ENCODE data around the gene FADS6. TPM values are rescaled to one million over a fixed set of nuclear protein-coding genes. Genes with fewer than 3 reads are reported as not detected.
A peak's percentile ranks its signal among the peaks of the same experiment; 100 is the strongest.

FADS6 gene
- 1.4 TPM for total RNA-seq

- ATAC-seq, result peak; percentile 50
Measured at GRCh38 chr17:74892974-74893911, at the start of gene FADS6. TSS of gene FADS6 (minus strand) at chr17:74893633. CDS start at chr17:74893595, 38 bp downstream.

GRCh38 chr17:74941128-74941725 lies 47.8 kb upstream of the FADS6 start:
- no peak for ATAC-seq

- ATAC-seq, result no peak
Measured at GRCh38 chr17:74939534-74939933, 46.1 kb upstream of the FADS6 start.

GRCh38 chr17:74938194-74938950 lies 44.9 kb upstream of the FADS6 start:
- ATAC-seq, result no peak

- peak; percentile 45 for ATAC-seq
Measured at GRCh38 chr17:74937064-74938051, 43.9 kb upstream of the FADS6 start.

GRCh38 chr17:74936470-74936799 lies 43.0 kb upstream of the FADS6 start:
- peak; percentile 54 for ATAC-seq

GRCh38 chr17:74935585-74936469 lies 42.4 kb upstream of the FADS6 start, which contains the start of gene OTOP3:
TSS of gene OTOP3 (plus strand) at chr17:74935898. CDS start at chr17:74935922, 24 bp downstream.
- peak; percentile 5 for ATAC-seq

GRCh38 chr17:74935048-74935447 lies 41.6 kb upstream of the FADS6 start:
- ATAC-seq, result no peak

- no peak for ATAC-seq
Measured at GRCh38 chr17:74930535-74931036, 37.2 kb upstream of the FADS6 start.

GRCh38 chr17:74928786-74929185 lies 35.4 kb upstream of the FADS6 start:
- peak; percentile 27 for ATAC-seq

- ATAC-seq, result no peak
Measured at GRCh38 chr17:74925242-74925641, 31.8 kb upstream of the FADS6 start.

- ATAC-seq, result no peak
Measured at GRCh38 chr17:74924250-74924948, 31.0 kb upstream of the FADS6 start, which contains the start of gene OTOP2. TSS of gene OTOP2 (plus strand) at chr17:74924273. CDS start at chr17:74924633, 360 bp downstream.

GRCh38 chr17:74923538-74924249 lies 30.3 kb upstream of the FADS6 start:
- peak; percentile 58 for ATAC-seq

- peak; percentile 14 for ATAC-seq
Measured at GRCh38 chr17:74922694-74923537, 29.5 kb upstream of the FADS6 start, which contains the start of gene USH1G. TSS of gene USH1G (minus strand) at chr17:74923255. CDS start at chr17:74923073, 182 bp downstream.

- ATAC-seq, result no peak
Measured at GRCh38 chr17:74922172-74922571, 28.7 kb upstream of the FADS6 start.

- ATAC-seq, result no peak
Measured at GRCh38 chr17:74921769-74922168, 28.3 kb upstream of the FADS6 start.

GRCh38 chr17:74921026-74921681 lies 27.7 kb upstream of the FADS6 start:
- ATAC-seq, result peak; percentile 48

All from esophagus mucosa (tissue), 1 donor.